HG02885 (cell line): Measurements from ENCODE around the gene CBLN1.
"Not testable (repeated sequence)": the region's sequence is repeated elsewhere in the genome, so short reads cannot be mapped to it uniquely, and the experiment has no call there.

ENCODE experiments used
- ATAC-seq: cut with Tn5 transposase; IDR thresholded peaks from one replicate; pipeline ENCODE4 v1.9.1; 2021; ENCODE audit warnings: mild to moderate bottlenecking; ENCODE audit not compliant: unreplicated experiment, poor library complexity

CBLN1 gene

DNA sequence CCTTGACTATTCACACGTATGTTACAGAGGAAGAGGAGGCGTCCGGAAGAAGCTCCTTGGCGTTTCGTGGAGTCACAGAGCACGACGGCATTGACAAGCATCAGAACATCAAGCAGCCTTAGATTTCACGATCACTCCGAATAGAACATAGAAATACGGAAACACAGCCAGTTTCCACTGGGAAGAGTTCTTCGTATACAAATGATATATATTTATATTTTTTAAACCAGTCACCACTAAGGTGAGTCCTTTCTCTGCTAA lies 3.1 kb downstream of the CBLN1 start:
- ATAC-seq = no peak

DNA sequence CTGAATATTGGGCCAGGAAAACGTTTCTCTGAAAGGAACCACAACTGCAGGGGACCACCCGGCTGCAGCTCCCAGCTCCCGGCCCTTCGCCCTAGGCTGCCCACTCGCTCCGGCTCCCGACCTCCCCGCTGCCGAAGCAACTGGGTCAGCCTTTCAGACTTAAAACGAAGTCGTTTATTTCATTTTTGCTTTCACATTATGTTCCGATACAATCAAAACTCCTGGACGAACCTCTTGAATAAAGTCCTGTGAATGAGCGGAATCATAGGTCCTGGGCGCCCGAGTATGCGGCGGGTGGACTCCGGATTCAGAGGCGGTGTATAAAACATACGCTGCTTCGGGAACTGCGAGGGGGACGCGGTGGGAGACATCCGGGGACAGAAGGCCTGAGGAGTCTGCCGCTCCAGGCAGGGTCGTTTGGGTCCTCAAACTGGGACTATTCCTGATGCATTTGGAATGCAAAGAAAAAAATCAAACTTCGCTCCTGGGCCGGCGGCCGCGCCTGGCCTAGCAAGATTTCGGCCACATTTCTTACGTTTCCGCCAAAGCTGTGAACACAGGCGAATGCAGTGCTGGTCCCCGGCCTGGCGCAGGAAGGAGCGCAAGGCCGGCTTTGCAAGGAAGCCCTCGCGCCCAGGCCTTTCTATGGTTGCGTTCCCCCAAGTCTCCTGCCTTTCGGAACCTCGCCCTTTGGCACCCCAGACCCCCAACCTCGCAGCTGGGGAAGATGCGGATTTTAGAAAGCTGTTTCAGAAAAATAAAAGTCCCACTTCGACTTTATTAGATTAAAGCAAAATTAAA lies 3.7 kb downstream of the CBLN1 start:
- no peak for ATAC-seq

GRCh38 chr16:49277386-49277742 lies 4.3 kb downstream of the CBLN1 start:
- ATAC-seq = no peak

- ATAC-seq = no peak
Observed at GRCh38 chr16:49276646-49277385, 4.8 kb downstream of the CBLN1 start.

DNA sequence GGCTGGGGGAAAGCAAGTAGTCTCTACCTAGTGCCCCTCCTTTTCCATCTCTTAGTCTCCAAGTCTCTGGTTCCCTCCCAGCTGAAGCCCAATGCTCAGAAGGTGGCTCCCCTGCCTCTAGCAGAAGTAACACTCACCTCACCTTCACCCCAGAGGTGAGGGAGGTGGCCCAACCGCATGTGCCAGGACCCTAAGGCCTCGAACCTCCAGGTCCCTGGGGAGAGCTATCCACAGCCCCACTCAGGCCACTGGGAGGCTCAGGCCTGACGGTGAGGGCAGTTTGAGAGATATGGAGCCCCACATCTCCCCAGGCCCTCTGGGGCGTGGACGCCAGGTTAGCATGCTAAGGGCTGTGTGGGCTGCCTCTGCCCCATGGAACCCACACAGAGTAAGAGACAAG lies 5.8 kb downstream of the CBLN1 start:
- no peak for ATAC-seq

GRCh38 chr16:49275050-49275730 lies 6.4 kb downstream of the CBLN1 start:
- no peak for ATAC-seq

GRCh38 chr16:49274591-49274990 lies 7.0 kb downstream of the CBLN1 start:
- no peak for ATAC-seq

DNA sequence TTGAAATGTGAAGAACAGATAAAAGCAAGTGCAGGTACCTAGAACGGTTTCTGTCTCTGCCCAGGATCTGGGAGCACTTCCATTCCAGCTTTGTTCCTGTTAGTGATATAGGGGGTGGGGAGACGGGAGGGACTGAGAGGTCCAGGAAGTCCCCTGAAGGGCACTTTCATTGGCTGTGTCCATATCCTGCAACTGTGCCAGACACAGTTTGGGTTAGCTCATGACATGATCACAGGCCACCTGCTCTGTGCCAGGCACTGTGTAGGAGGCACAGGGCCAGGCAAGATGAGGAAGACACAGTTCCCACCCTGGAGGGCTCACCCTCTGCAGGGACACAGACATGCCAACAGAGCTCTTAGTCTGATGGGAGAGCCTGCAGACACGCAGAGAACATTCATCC lies 7.9 kb downstream of the CBLN1 start:
- no peak for ATAC-seq

DNA sequence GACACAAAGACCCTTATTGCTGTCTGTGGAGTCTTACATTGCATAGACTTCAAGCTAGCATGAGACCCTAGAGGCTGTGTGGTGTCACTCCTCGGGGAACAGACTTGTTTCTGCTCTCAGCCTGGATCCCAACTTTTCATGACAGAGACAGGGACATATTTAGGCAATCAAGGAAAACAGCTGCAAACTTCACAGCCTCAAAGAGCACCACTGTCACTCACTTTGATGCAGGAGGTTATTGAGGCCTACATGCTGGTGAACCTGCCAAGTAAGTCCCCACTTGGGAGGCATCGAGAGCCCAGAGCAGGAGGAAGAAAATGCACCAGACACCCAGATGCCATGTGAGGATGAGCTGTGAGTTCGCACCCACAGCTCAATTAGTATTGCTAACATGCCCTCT lies 10.3 kb downstream of the CBLN1 start:
- no peak for ATAC-seq

- no peak for ATAC-seq
Observed at GRCh38 chr16:49269201-49269600, 12.4 kb downstream of the CBLN1 start.

GRCh38 chr16:49268667-49269066 lies 13.0 kb downstream of the CBLN1 start:
- ATAC-seq = no peak

DNA sequence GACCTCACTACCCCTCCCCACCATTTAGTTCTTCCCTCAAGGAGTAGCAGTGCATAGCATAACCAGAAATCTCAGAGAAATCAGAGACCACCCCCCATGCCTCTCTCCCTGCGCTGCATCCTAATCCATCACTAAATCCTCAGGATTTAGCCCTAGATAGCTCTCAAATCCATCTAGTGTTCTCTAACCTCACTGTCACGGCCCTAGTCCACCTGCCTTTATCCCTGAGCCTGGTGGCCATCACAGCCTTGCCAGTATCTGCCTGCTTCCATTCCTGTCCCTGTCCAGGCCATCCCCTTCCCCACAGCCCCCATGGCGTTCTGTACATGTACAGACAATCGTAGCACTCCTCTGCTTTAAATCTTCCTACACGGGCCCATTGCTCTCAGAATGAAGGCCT lies 19.1 kb downstream of the CBLN1 start:
- no peak for ATAC-seq

GRCh38 chr16:49261930-49262329 lies 19.7 kb downstream of the CBLN1 start:
- no peak for ATAC-seq

- ATAC-seq = no peak
Observed at GRCh38 chr16:49260956-49261530, 20.6 kb downstream of the CBLN1 start.

GRCh38 chr16:49260253-49260652 lies 21.4 kb downstream of the CBLN1 start:
- no peak for ATAC-seq

GRCh38 chr16:49259330-49259729 lies 22.3 kb downstream of the CBLN1 start:
- ATAC-seq = no peak

DNA sequence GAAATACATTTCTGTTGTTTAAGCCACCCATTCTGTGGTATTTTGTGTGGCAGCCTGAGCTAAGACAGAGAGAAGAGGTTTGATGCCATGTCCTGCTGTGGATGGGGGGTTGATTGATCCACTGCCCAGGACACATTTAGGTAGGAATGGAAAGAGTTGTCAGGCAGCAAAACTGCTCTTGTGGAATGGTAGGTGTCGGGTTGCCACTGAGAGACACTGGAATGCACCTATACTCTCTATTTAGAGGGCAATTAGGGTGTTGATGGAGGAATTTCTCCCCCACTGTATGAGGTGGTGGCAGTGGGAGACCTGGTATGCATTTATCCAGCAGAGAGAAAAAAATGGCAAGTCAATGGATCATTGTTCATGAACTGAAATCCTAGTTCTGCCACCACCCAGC lies 30.9 kb downstream of the CBLN1 start:
- ATAC-seq = no peak

- no peak for ATAC-seq
Observed at GRCh38 chr16:49248227-49248626, 33.4 kb downstream of the CBLN1 start.

DNA sequence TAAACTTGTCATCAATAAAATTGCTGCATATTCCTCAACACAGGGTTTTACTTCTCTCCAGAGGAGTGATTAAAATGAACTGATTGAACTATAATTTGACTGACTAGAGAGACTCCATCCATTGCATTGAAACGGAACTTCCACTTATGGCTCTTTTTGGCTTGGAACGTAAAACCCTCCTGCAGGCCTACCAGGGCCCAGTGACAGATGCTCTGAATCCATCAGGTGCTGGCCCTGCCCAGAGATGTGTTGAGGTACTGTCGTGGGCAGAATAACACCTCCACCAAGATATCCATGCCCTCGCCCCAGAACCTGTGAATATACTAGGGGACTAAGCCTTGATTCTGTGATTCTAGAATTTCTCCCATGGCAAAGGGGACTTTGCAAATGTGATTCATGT lies 45.4 kb downstream of the CBLN1 start:
- ATAC-seq = no peak

DNA sequence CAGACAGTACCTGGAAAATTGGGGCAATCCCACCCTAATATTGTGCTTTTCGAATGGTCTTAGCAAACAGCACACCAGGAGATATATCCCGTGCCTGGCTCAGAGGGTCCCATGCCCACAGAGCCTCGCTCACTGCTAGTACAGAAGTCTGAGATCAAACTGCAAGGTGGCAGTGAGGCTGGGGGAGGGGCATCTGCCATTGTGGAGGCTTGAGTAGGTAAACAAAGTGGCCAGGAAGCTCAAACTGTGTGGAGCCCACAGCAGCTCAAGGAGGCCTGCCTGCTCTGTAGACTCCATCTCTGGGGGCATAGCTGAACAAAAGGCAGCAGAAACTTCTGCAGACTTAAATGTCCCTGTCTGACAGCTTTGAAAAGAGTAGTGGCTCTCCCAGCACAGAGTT lies 53.3 kb downstream of the CBLN1 start:
- not testable (repeated sequence) for ATAC-seq
